Activated T-cell treated with anti-CD3 and anti-CD28 coated beads, Interleukin-2, amount 50 U/mL, for 4 hours (primary cell): ENCODE results near the gene DRC1. TPM values are rescaled to one million over a fixed set of nuclear protein-coding genes. Genes with fewer than 3 reads are reported as not detected.
"Not testable (repeated sequence)": the region's sequence is repeated elsewhere in the genome, so short reads cannot be mapped to it uniquely, and the experiment has no call there.

Experiments
- ATAC-seq, 2 donors: fragments of 200-7000 bp; cut with Tn5 transposase; one replicate each; pipeline ENCODE4 v1.10.0; 2021
- DNase-seq: peaks from one replicate; pipeline ENCODE4 v3.0.0-alpha.2; 2020
- H3K27me3 Mint-ChIP-seq: one replicate; pipeline ENCODE4 v1.8.0; 2021; ENCODE audit warnings: low read depth, mixed read lengths
- H3K36me3 Mint-ChIP-seq: one replicate; pipeline ENCODE4 v1.8.0; 2022; ENCODE audit warnings: mixed read lengths; ENCODE audit not compliant: insufficient read depth
- H3K4me1 Mint-ChIP-seq: one replicate; pipeline ENCODE4 v1.8.0; 2021; ENCODE audit warnings: low read depth, mixed read lengths
- H3K4me3 Mint-ChIP-seq: one replicate; pipeline ENCODE4 v1.8.0; 2021; ENCODE audit warnings: mild to moderate bottlenecking, moderate library complexity, mixed read lengths
- H3K9me3 Mint-ChIP-seq: one replicate; pipeline ENCODE4 v1.8.0; 2021; ENCODE audit warnings: mixed read lengths
- total RNA-seq, 3 donors: library from RNA; stranded (reverse); gene quantifications; one replicate each; pipeline ENCODE4 v1.2.1, GENCODE V29; 2021

DRC1 gene
- total RNA-seq, 3 donors from 2014 or later, result not detected

- Mint-ChIP-seq H3K27me3 (no peaks in the 10 kb centered on the region), H3K4me1 (no peaks in the 10 kb centered on the region), H3K36me3 (no peaks in the 10 kb centered on the region), H3K9me3 (no peaks in the 10 kb centered on the region), H3K4me3 (no peak overlapping the region)
- ATAC-seq (no peak), DNase-seq (no peak)
Observed at GRCh38 chr2:26458365-26459042, 56.8 kb downstream of the DRC1 start.

GRCh38 chr2:26459991-26460612, 58.4 kb downstream of the DRC1 start:
- no peak for ATAC-seq
- Mint-ChIP-seq H3K27me3 (no peaks in the 10 kb centered on the region), H3K4me1 (no peaks in the 10 kb centered on the region), H3K36me3 (no peaks in the 10 kb centered on the region), H3K4me3 (no peak overlapping the region), H3K9me3 (no peaks in the 10 kb centered on the region)
- DNase-seq, result no peak

GRCh38 chr2:26460613-26461031, 58.9 kb downstream of the DRC1 start:
- H3K4me3 Mint-ChIP-seq, result no peak overlapping the region
- no peaks in the 10 kb centered on the region for H3K36me3 Mint-ChIP-seq
- H3K27me3 Mint-ChIP-seq, result no peaks in the 10 kb centered on the region
- ATAC-seq (no peak), DNase-seq (no peak)
- H3K4me1 Mint-ChIP-seq, result no peaks in the 10 kb centered on the region
- no peaks in the 10 kb centered on the region for H3K9me3 Mint-ChIP-seq

GRCh38 chr2:26461601-26462023, 59.9 kb downstream of the DRC1 start:
- no peaks in the 10 kb centered on the region for H3K4me1 Mint-ChIP-seq
- no peaks in the 10 kb centered on the region for H3K9me3 Mint-ChIP-seq
- DNase-seq (no peak), ATAC-seq (no peak)
- H3K4me3 Mint-ChIP-seq, result no peak overlapping the region
- no peaks in the 10 kb centered on the region for H3K36me3 Mint-ChIP-seq
- H3K27me3 Mint-ChIP-seq, result no peaks in the 10 kb centered on the region

- Mint-ChIP-seq H3K36me3 (no peaks in the 10 kb centered on the region), H3K27me3 (no peaks in the 10 kb centered on the region), H3K4me1 (no peaks in the 10 kb centered on the region), H3K4me3 (no peak overlapping the region), H3K9me3 (no peaks in the 10 kb centered on the region)
- DNase-seq (no peak), ATAC-seq (no peak)
Observed at GRCh38 chr2:26462100-26462499, 60.4 kb downstream of the DRC1 start.

GRCh38 chr2:26462511-26463243, 61.0 kb downstream of the DRC1 start:
- ATAC-seq (no peak), DNase-seq (no peak)
- no peak overlapping the region for H3K4me3 Mint-ChIP-seq
- no peaks in the 10 kb centered on the region for H3K36me3 Mint-ChIP-seq
- H3K4me1 Mint-ChIP-seq, result no peaks in the 10 kb centered on the region
- no peaks in the 10 kb centered on the region for H3K27me3 Mint-ChIP-seq
- H3K9me3 Mint-ChIP-seq, result no peaks in the 10 kb centered on the region

GRCh38 chr2:26463244-26464192, 61.8 kb downstream of the DRC1 start:
- Mint-ChIP-seq H3K9me3 (no peaks in the 10 kb centered on the region), H3K4me3 (no peak overlapping the region), H3K4me1 (no peaks in the 10 kb centered on the region), H3K36me3 (no peaks in the 10 kb centered on the region), H3K27me3 (no peaks in the 10 kb centered on the region)
- DNase-seq, result no peak
- ATAC-seq, result no peak

GRCh38 chr2:26464390-26465265, 62.9 kb downstream of the DRC1 start:
- Mint-ChIP-seq H3K36me3 (no peaks in the 10 kb centered on the region), H3K4me1 (no peaks in the 10 kb centered on the region), H3K27me3 (no peaks in the 10 kb centered on the region), H3K4me3 (no peak overlapping the region), H3K9me3 (peaks cover 2% of the 10 kb centered on the region)
- ATAC-seq (no peak), DNase-seq (no peak)

GRCh38 chr2:26465266-26465925, 63.7 kb downstream of the DRC1 start:
- no peak overlapping the region for H3K4me3 Mint-ChIP-seq
- H3K9me3 Mint-ChIP-seq, result peaks cover 8% of the 10 kb centered on the region
- no peaks in the 10 kb centered on the region for H3K27me3 Mint-ChIP-seq
- H3K36me3 Mint-ChIP-seq, result no peaks in the 10 kb centered on the region
- H3K4me1 Mint-ChIP-seq, result no peaks in the 10 kb centered on the region
- ATAC-seq, result no peak
- DNase-seq, result no peak

GRCh38 chr2:26465981-26466471, 64.3 kb downstream of the DRC1 start:
- H3K4me3 Mint-ChIP-seq, result no peak overlapping the region
- ATAC-seq, result no peak
- peaks cover 8% of the 10 kb centered on the region for H3K9me3 Mint-ChIP-seq
- no peaks in the 10 kb centered on the region for H3K36me3 Mint-ChIP-seq
- no peak for DNase-seq
- H3K4me1 Mint-ChIP-seq, result no peaks in the 10 kb centered on the region
- H3K27me3 Mint-ChIP-seq, result no peaks in the 10 kb centered on the region

- Mint-ChIP-seq H3K36me3 (no peaks in the 10 kb centered on the region), H3K27me3 (no peaks in the 10 kb centered on the region), H3K4me3 (no peak overlapping the region), H3K9me3 (peaks cover 8% of the 10 kb centered on the region), H3K4me1 (no peaks in the 10 kb centered on the region)
- ATAC-seq (no peak), DNase-seq (no peak)
Observed at GRCh38 chr2:26466662-26467310, 65.1 kb downstream of the DRC1 start.

- not testable (repeated sequence) for H3K4me3 Mint-ChIP-seq, H3K36me3 Mint-ChIP-seq, H3K4me1 Mint-ChIP-seq, ATAC-seq, H3K27me3 Mint-ChIP-seq, DNase-seq, H3K9me3 Mint-ChIP-seq
Observed at GRCh38 chr2:26468544-26468943, 66.8 kb downstream of the DRC1 start.
